CD14-positive monocyte (primary cell): Measurements from ENCODE around the gene SAMD14. TPM values are rescaled to one million over a fixed set of nuclear protein-coding genes. Genes with fewer than 3 reads are reported as not detected.
"Not testable (repeated sequence)": the region's sequence is repeated elsewhere in the genome, so short reads cannot be mapped to it uniquely, and the experiment has no call there.

Experiments
- DNase-seq, 3 donors: peaks; one replicate each; pipeline ENCODE4 v3.0.0-alpha.2; 2011 to 2022
- H2AFZ ChIP-seq: 2 replicates; pipeline ENCODE4 v1.6.0; 2012; ENCODE audit warnings: mild to moderate bottlenecking, low read depth, low read length, inconsistent platforms; ENCODE audit not compliant: insufficient read depth, poor library complexity, severe bottlenecking
- H3K27ac ChIP-seq, 2 donors: 1 replicate in 1 of 2; 2 replicates in 1 of 2; pipeline ENCODE4 v1.5.1; 2012 to 2013; ENCODE audit warnings: low read length in 2 of 2, control low read depth in 1 of 2, inconsistent platforms in 1 of 2, low read depth in 1 of 2, mild to moderate bottlenecking in 1 of 2
- H3K27me3 ChIP-seq, 2 donors: one replicate each; pipeline versions ENCODE4 v1.6.0 to v1.6.1; 2011 to 2013; ENCODE audit warnings: low read length in 2 of 2; ENCODE audit not compliant: control insufficient read depth in 2 of 2, insufficient read depth in 2 of 2
- H3K36me3 ChIP-seq, 2 donors: replicated peaks in 1 of 2; 1 replicate in 1 of 2; 2 replicates in 1 of 2; pipeline versions ENCODE4 v1.5.1 to v1.6.1; 2012 to 2013; ENCODE audit warnings: low read length in 2 of 2, control low read depth in 1 of 2, inconsistent platforms in 1 of 2, mild to moderate bottlenecking in 1 of 2; ENCODE audit not compliant: insufficient read depth in 2 of 2, control insufficient read depth in 1 of 2
- H3K4me1 ChIP-seq, 2 donors: 1 replicate in 1 of 2; 2 replicates in 1 of 2; pipeline versions ENCODE4 v1.5.1 to v1.6.1; 2012 to 2013; ENCODE audit warnings: low read length in 2 of 2, control low read depth in 1 of 2, inconsistent platforms in 1 of 2, mild to moderate bottlenecking in 1 of 2, moderate library complexity in 1 of 2; ENCODE audit not compliant: insufficient read depth in 2 of 2, control insufficient read depth in 1 of 2
- H3K4me2 ChIP-seq: replicated peaks from 2 replicates; pipeline ENCODE3; 2012; ENCODE audit warnings: low read length, moderate library complexity, mild to moderate bottlenecking; ENCODE audit not compliant: poor library complexity, severe bottlenecking; ENCODE audit errors: extremely low read depth
- H3K4me3 ChIP-seq, 3 experiments: fragments of 200-600 bp in 1 of 3; sonication (generic) in 1 of 3; replicated peaks in 1 of 3; 1 replicate in 2 of 3; 2 replicates in 1 of 3; pipeline ENCODE4 v1.5.1; 2011 to 2013; ENCODE audit warnings: low read length in 3 of 3, mild to moderate bottlenecking in 3 of 3, control low read depth in 2 of 3, low read depth in 2 of 3, inconsistent platforms in 1 of 3, moderate library complexity in 1 of 3
- H3K79me2 ChIP-seq: 2 replicates; pipeline ENCODE4 v1.6.0; 2012; ENCODE audit warnings: mild to moderate bottlenecking, control low read depth, inconsistent platforms, low read length, moderate library complexity; ENCODE audit not compliant: insufficient read depth
- H3K9ac ChIP-seq: 2 replicates; pipeline ENCODE4 v1.6.0; 2017; ENCODE audit warnings: low read length, mild to moderate bottlenecking; ENCODE audit not compliant: insufficient read depth, poor library complexity, severe bottlenecking
- H3K9me3 ChIP-seq, 2 donors: replicated peaks in 1 of 2; 1 replicate in 1 of 2; 2 replicates in 1 of 2; pipeline versions ENCODE4 v1.5.1 to v1.6.1; 2012 to 2013; ENCODE audit warnings: low read length in 2 of 2, control low read depth in 1 of 2; ENCODE audit not compliant: control insufficient read depth in 1 of 2, insufficient read depth in 1 of 2
- H4K20me1 ChIP-seq: 2 replicates; pipeline ENCODE4 v1.6.0; 2012; ENCODE audit warnings: mild to moderate bottlenecking, low read length, control low read depth, moderate library complexity; ENCODE audit not compliant: insufficient read depth
- H3K27ac Mint-ChIP-seq, 7 donors: one replicate each; pipeline ENCODE4 v1.8.0; 2020; ENCODE audit warnings: mild to moderate bottlenecking in 7 of 7, mixed read lengths in 7 of 7, moderate library complexity in 6 of 7, inconsistent platforms in 2 of 7
- H3K27me3 Mint-ChIP-seq, 3 donors: one replicate each; pipeline ENCODE4 v1.8.0; 2021 to 2022; ENCODE audit warnings: low read depth in 3 of 3, mild to moderate bottlenecking in 3 of 3, mixed read lengths in 3 of 3, moderate library complexity in 3 of 3, inconsistent platforms in 1 of 3
- H3K36me3 Mint-ChIP-seq, 2 donors: one replicate each; pipeline ENCODE4 v1.8.0; 2020; ENCODE audit warnings: mixed read lengths in 2 of 2, inconsistent platforms in 1 of 2, mild to moderate bottlenecking in 1 of 2
- H3K4me1 Mint-ChIP-seq: one replicate; pipeline ENCODE4 v1.8.0; 2020; ENCODE audit warnings: mild to moderate bottlenecking, mixed read lengths
- H3K4me3 Mint-ChIP-seq, 2 donors: one replicate each; pipeline ENCODE4 v1.8.0; 2020; ENCODE audit warnings: mild to moderate bottlenecking in 2 of 2, mixed read lengths in 2 of 2, moderate library complexity in 1 of 2
- H3K9me3 Mint-ChIP-seq, 7 donors: one replicate each; pipeline ENCODE4 v1.8.0; 2020 to 2022; ENCODE audit warnings: mixed read lengths in 7 of 7, mild to moderate bottlenecking in 6 of 7, moderate library complexity in 6 of 7, inconsistent platforms in 2 of 7
- CTCF ChIP-seq: fragments of 200-600 bp; IDR thresholded peaks from one replicate; pipeline ENCODE4 v1.8.0; 2022; ENCODE audit warnings: antibody characterized with exemption, mild to moderate bottlenecking
- WGBS: methylation state at CpG from one replicate; pipeline ENCODE4 v1.1.5; 2013; ENCODE audit warnings: missing lambda C conversion rate; ENCODE audit not compliant: insufficient coverage; 5-methylcytosine and 5-hydroxymethylcytosine counted together
- intact Hi-C, 2 donors: fragments of 100-400 bp; cut with micrococcal nuclease; formaldehyde crosslinking; loops; one replicate each; pipeline versions ENCODE4 v1.15.0 to v1.15.1; 2023
- polyA plus RNA-seq, 3 donors: library from polyadenylated mRNA; depleted of rRNA in 1 of 3; unstranded in 2 of 3; stranded (reverse) in 1 of 3; fragments of 300-500 nt in 2 of 3; fragments of >200 nt in 1 of 3; fragmentation: Illumina TruSeq in 2 of 3; gene quantifications; 1 replicate in 2 of 3; 2 replicates in 1 of 3; pipeline ENCODE4 v1.2.3, GENCODE V29; 2012 to 2021

Gene SAMD14
- polyA plus RNA-seq, 3 donors, result 0.09 TPM; not detected in 2

DNA sequence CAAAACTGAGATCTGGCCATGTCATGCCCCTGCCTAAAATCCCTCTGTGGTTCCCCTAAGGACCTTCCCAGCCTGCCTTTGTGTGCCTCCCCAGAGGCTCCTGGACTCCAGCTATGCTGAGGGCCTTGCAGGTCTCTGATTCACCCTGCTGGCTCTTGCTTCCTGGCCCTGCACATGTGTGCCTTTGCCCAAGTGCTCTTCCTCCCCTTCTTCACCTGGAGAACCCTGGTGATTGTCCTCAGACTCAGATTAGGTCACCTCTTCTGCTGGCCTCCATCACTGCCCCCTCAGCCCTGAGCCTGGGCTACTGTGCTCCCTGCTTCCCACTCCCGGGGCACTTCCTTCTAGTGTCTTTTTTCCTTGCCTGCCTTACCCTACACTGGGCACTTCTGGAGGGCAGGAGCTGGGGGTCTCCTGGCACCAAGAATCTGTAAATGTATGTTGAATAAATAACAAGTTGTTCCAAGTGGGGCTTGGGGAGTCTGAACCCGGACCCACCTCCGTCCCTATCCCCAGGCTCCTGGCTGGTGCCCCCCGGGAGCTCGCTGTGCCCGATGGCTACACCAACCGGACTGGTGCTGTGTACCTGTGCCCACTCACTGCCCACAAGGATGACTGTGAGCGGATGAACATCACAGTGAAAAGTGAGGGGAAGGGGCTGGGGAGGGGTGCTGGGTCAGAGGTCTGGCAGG is 66.3 kb downstream of the SAMD14 start:
- Histone ChIP-seq H3K36me3 (no peaks in the 10 kb centered on the region), H3K27ac (no peak overlapping the region), H3K27me3 (peaks cover 0 to 5% of the 10 kb centered on the region in 2 donors), H3K4me1 (peaks cover 4% of the 10 kb centered on the region in 2 donors), H3K9ac (no peak overlapping the region), H3K4me2 (no peak overlapping the region), H3K79me2 (no peaks in the 10 kb centered on the region), H3K4me3 (no peak overlapping the region), H2AFZ (no peak overlapping the region), H3K9me3 (no peaks in the 10 kb centered on the region), H4K20me1 (no peaks in the 10 kb centered on the region)
- no peak for TF ChIP-seq CTCF
- Mint-ChIP-seq H3K27ac (peak overlapping the region in 1 of 7 donors; percentile 7), H3K36me3 (no peaks in the 10 kb centered on the region), H3K4me3 (no peak overlapping the region), H3K4me1 (peaks cover 10% of the 10 kb centered on the region), H3K27me3 (peaks cover 8 to 31% (median 13%) of the 10 kb centered on the region in 3 donors), H3K9me3 (no peaks in the 10 kb centered on the region)
- WGBS, result 89% methylated on average over 6 of the region's 8 CpGs
- intact Hi-C loops, result no loop called here
- DNase-seq, result no peak

- peaks cover 0 to 2% (median 0%) of the 10 kb centered on the region in 7 donors for H3K9me3 Mint-ChIP-seq
- H3K27ac Mint-ChIP-seq, result no peak overlapping the region
- peaks cover 10% of the 10 kb centered on the region for H3K4me1 Mint-ChIP-seq
- Histone ChIP-seq H3K27ac (no peak overlapping the region), H3K9me3 (no peaks in the 10 kb centered on the region), H3K4me1 (peaks cover 4% of the 10 kb centered on the region in 2 donors), H3K4me2 (no peak overlapping the region), H3K79me2 (no peaks in the 10 kb centered on the region), H2AFZ (no peak overlapping the region), H3K36me3 (no peaks in the 10 kb centered on the region), H3K27me3 (peaks cover 3 to 16% of the 10 kb centered on the region in 2 donors), H4K20me1 (no peaks in the 10 kb centered on the region), H3K4me3 (no peak overlapping the region), H3K9ac (no peak overlapping the region)
- H3K36me3 Mint-ChIP-seq, result peaks cover 0 to 5% of the 10 kb centered on the region in 2 donors
- peaks cover 20 to 43% (median 24%) of the 10 kb centered on the region in 3 donors for H3K27me3 Mint-ChIP-seq
- WGBS, result 86% methylated on average over 9 of the region's 10 CpGs
- no peak for DNase-seq
- no peak for TF ChIP-seq CTCF
- intact Hi-C loops, result no loop called here
- no peak overlapping the region for H3K4me3 Mint-ChIP-seq
Measured at GRCh38 chr17:50062293-50063243, 67.4 kb downstream of the SAMD14 start.

DNA sequence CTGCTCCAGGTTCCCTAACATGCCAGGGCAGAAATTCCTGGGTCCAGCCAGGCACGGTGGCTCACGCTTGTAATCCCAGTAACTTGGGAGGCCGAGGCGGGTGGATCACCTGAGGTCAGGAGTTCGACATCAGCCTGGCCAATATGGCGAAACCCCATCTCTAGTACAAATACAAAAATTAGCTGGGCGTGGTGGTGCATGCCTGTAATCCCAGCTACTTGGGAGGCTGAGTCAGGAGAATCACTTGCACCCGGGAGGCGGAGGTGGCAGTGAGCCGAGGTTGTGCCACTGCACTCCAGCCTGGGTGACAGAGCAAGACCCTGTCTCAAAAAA is 68.3 kb downstream of the SAMD14 start:
- H3K4me2 ChIP-seq, H3K9ac ChIP-seq, H3K27ac Mint-ChIP-seq, H3K9me3 Mint-ChIP-seq, DNase-seq, intact Hi-C loops, H3K9me3 ChIP-seq, H3K4me3 Mint-ChIP-seq, H3K79me2 ChIP-seq, H3K27ac ChIP-seq, H4K20me1 ChIP-seq, H3K4me3 ChIP-seq, H3K36me3 ChIP-seq, H2AFZ ChIP-seq, H3K36me3 Mint-ChIP-seq, H3K4me1 ChIP-seq: not testable (repeated sequence)
- WGBS, result 96% methylated on average over 4 of the region's 10 CpGs
- H3K27me3 Mint-ChIP-seq, result peaks cover 28 to 52% (median 33%) of the 10 kb centered on the region in 3 donors
- H3K27me3 ChIP-seq, result peaks cover 11 to 25% of the 10 kb centered on the region in 2 donors
- peaks cover 15% of the 10 kb centered on the region for H3K4me1 Mint-ChIP-seq
